Islet of Langerhans (tissue), 1 donor: ENCODE results near the gene REG1B.

Experiments
- FAIRE-seq: peaks from one replicate; lab custom pipeline; 2011; peaks lifted over from hg19 to GRCh38; lab: Jason Lieb, UNC

Gene REG1B

GRCh38 chr2:79087785-79088364 lies at the start of gene REG1B:
TSS of gene REG1B (minus strand) at chr2:79087993. CDS start at chr2:79087612, 381 bp downstream.
- no peak for FAIRE-seq

- no peak for FAIRE-seq
Measured at GRCh38 chr2:79131687-79132086, 43.9 kb upstream of the REG1B start.

- no peak for FAIRE-seq
Measured at GRCh38 chr2:79129804-79130203, 42.0 kb upstream of the REG1B start.

GRCh38 chr2:79129260-79129659 lies 41.5 kb upstream of the REG1B start:
- no peak for FAIRE-seq

- no peak for FAIRE-seq
Measured at GRCh38 chr2:79128406-79128805, 40.6 kb upstream of the REG1B start.

- no peak for FAIRE-seq
Measured at GRCh38 chr2:79125721-79125985, 37.9 kb upstream of the REG1B start.

- no peak for FAIRE-seq
Measured at GRCh38 chr2:79124907-79125720, 37.3 kb upstream of the REG1B start.

GRCh38 chr2:79122676-79123075 lies 34.9 kb upstream of the REG1B start:
- FAIRE-seq = no peak

- FAIRE-seq = no peak
Measured at GRCh38 chr2:79120194-79120713, 32.5 kb upstream of the REG1B start, which contains the start of gene REG1A. TSS of gene REG1A (plus strand) at chr2:79120488. CDS start at chr2:79120862, 374 bp downstream.

- no peak for FAIRE-seq
Measured at GRCh38 chr2:79116997-79117928, 29.5 kb upstream of the REG1B start.

- FAIRE-seq = no peak
Measured at GRCh38 chr2:79114797-79115494, 27.2 kb upstream of the REG1B start.

GRCh38 chr2:79112269-79112668 lies 24.5 kb upstream of the REG1B start:
- no peak for FAIRE-seq

GRCh38 chr2:79105259-79105658 lies 17.5 kb upstream of the REG1B start:
- FAIRE-seq = no peak

- no peak for FAIRE-seq
Measured at GRCh38 chr2:79103214-79103613, 15.4 kb upstream of the REG1B start.

- no peak for FAIRE-seq
Measured at GRCh38 chr2:79101024-79101423, 13.2 kb upstream of the REG1B start.

GRCh38 chr2:79100285-79100684 lies 12.5 kb upstream of the REG1B start:
- no peak for FAIRE-seq

GRCh38 chr2:79099140-79099686 lies 11.4 kb upstream of the REG1B start:
- FAIRE-seq = no peak

- no peak for FAIRE-seq
Measured at GRCh38 chr2:79097843-79098242, 10.1 kb upstream of the REG1B start.

- FAIRE-seq = no peak
Measured at GRCh38 chr2:79090693-79091092, 2.9 kb upstream of the REG1B start.

- no peak for FAIRE-seq
Measured at GRCh38 chr2:79086255-79086654, 1.5 kb downstream of the REG1B start.

- no peak for FAIRE-seq
Measured at GRCh38 chr2:79085382-79085781, 2.4 kb downstream of the REG1B start.
